NCI-H2029 treated with DMSO at 0.1 percent for 48 hours (cell line): ENCODE results near the gene SULT1C2.

Experiments used
- DNase-seq: peaks from one replicate; lab custom pipeline; 2025; lab: John Stamatoyannopoulos, UW

The SULT1C2 gene

GRCh38 chr2:108293850-108294249, 5.2 kb downstream of the SULT1C2 start:
- no peak for DNase-seq

DNA sequence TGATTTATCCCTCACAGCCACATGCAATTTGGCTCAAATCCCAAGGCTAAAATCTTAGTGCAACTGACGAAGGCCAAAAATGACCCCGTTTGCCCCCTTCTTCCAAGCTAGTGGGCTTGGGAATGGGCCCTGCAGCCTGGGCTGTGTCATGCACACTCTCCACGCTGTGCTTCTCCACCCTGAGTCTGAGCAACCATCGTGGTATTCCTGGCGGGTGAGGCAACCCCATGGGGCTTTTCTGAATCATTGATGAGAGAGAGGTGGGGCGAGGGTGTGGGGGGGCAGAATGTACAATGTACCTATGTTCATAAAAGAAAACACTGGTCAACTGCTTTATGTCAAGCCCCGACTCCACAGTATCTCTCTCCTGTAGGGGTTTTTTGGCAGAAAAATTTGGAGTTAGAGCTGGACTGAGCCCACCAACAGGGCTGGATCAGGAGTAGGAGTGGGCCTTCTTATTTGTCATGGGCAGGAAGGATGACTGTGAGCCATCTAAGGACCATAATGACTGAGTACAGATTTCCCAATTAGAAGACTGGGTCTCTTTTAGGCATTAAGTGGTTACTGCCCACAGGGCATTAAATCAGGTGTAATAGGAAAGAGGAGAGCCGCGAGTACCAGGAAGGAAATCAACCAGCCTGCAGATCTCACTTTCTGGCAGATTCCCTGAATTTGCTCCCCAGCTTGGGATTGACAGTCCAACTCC, 8.9 kb downstream of the SULT1C2 start:
- DNase-seq: no peak

- DNase-seq: no peak
These were observed 12.9 kb downstream of the SULT1C2 start for GRCh38 chr2:108301558-108301957.

DNA sequence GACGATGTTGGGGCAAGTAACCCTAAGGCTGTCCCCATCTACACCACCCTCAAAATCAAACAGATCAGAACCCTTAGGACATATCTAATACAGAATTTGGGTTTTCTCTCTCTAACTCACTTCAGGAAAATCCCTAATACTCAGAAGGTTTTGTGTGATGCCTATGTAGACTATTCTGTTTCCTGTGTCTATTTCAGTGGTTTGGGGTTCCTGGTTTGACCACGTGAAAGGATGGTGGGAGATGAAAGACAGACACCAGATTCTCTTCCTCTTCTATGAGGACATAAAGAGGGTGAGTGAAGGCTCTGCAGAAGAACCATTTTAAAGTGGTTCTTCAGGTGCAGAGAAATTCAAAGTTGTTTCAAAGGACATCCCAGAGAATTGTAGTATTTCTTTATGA, 16.3 kb downstream of the SULT1C2 start:
- no peak for DNase-seq

GRCh38 chr2:108305901-108306300, 17.2 kb downstream of the SULT1C2 start:
- no peak for DNase-seq

DNA sequence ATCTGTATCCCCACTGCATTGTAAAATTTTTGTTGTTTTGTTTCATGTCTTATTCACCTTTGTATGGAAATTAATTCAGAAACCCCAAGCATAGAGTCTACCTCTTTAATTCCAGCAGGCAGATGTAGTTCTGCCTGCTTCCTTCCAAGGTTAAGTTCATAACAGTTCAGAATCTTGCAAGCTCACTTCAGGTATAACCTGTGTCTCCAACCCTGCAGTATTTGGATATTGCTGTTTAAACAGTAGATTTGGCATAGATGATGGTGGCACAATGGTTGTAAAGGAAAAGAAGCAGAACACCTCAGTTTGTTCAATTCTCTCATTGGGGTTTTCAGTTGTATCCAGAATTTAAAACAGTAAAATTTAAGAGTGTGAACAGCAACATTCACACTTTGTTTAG, 21.2 kb downstream of the SULT1C2 start:
- DNase-seq: no peak

- no peak for DNase-seq
These were observed 26.0 kb downstream of the SULT1C2 start for GRCh38 chr2:108314586-108315296.

DNA sequence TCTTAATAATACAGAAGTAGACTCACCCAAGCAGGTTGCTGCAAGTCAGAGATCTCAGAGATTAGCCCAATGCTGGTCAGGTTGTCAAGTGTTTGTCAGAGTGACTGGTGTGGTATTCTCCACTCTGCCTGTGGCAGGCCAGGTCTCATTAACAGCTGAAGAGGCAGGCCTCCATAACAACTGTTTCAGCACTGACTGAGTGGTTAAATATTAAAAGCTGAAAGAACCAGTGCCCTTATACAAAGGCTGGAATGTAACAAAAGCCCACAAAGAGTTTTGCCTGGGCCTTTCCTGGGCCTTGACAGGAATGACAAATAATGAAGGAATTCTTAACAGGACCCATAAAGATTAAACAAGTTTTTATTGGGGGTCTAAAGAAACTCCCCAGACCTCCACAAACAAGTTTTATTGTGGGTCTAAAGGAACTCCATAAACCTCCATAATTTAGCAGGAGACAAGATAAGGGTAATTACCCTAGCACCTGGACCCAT, 26.8 kb downstream of the SULT1C2 start:
- no peak for DNase-seq

DNA sequence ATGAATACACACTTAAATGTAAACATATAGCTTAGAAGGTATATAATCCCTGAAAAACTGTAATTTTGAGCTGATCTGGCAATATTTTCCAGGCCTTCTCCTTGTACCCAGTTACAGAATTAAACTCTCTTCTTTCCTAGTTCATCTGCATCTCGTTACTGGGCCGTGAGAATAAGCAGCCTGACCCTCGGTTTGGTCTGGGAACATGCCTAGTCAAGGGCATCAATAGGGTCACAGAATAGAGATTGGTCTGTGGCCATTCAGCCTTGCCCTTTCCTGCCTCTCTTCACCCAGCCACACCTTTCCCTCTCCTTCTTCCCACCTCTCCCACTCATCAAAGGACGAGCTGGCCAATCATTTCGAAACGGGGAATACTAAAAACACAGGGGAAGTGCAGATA, 27.3 kb downstream of the SULT1C2 start:
- DNase-seq: no peak

GRCh38 chr2:108316461-108317258, 28.0 kb downstream of the SULT1C2 start:
- DNase-seq: no peak

DNA sequence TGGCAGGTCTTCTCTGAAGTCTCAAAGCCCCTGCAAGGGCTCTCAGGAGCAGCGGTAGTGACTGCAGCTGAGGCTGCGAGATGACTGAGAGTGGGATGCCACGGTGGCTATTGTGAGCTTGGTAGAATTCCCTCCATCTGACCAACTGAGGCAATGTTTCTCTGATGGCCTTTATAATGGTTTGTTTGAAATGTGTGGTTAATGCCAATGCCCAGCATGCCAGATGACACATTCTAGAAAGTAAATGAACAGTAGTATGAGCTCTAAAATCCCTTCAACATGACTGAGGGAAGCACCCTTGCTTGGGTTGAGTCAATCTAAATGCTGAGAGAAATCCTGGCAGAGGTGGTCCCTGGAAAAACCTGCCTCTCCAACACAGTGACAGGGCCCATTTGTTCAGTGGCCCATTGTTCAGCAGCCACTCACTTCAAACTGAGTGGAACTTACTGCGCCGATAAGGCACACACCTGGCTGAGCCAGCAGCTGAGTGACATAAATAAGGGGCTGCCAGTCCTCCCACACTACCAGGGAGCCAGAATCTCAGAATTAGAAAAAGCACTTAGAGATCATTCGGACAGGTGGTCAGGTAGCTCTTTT, 31.7 kb downstream of the SULT1C2 start:
- DNase-seq: no peak

GRCh38 chr2:108323619-108324018, 34.9 kb downstream of the SULT1C2 start:
- no peak for DNase-seq

- DNase-seq: no peak
These were observed 36.0 kb downstream of the SULT1C2 start for GRCh38 chr2:108324531-108325255.

- DNase-seq: no peak
These were observed 37.1 kb downstream of the SULT1C2 start for GRCh38 chr2:108325756-108326155.

- DNase-seq: no peak
These were observed 41.1 kb downstream of the SULT1C2 start for GRCh38 chr2:108329771-108330170.

- DNase-seq: no peak
These were observed 42.3 kb downstream of the SULT1C2 start for GRCh38 chr2:108330979-108331378.

- DNase-seq: no peak
These were observed 57.3 kb downstream of the SULT1C2 start for GRCh38 chr2:108345951-108346350.

DNA sequence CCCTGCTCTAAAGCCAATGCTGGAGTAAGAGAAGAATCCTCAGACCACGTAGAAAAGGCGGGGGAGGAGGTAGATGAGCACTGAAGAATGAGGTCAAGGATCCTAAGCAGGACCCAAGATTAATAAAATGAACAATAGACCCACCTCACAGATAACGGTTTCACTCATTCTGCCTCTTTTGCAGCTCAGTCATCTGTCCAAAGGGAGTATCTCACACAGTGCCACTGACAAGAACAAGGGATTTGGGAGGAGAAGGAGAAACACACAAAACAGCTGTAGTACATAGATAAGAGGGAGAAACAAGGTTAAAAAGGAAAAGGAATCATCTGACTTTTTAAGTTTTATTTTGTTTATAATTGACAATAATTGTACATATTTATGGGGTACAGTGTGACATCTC, 58.1 kb downstream of the SULT1C2 start:
- no peak for DNase-seq

GRCh38 chr2:108347786-108348185, 59.1 kb downstream of the SULT1C2 start:
- DNase-seq: no peak

DNA sequence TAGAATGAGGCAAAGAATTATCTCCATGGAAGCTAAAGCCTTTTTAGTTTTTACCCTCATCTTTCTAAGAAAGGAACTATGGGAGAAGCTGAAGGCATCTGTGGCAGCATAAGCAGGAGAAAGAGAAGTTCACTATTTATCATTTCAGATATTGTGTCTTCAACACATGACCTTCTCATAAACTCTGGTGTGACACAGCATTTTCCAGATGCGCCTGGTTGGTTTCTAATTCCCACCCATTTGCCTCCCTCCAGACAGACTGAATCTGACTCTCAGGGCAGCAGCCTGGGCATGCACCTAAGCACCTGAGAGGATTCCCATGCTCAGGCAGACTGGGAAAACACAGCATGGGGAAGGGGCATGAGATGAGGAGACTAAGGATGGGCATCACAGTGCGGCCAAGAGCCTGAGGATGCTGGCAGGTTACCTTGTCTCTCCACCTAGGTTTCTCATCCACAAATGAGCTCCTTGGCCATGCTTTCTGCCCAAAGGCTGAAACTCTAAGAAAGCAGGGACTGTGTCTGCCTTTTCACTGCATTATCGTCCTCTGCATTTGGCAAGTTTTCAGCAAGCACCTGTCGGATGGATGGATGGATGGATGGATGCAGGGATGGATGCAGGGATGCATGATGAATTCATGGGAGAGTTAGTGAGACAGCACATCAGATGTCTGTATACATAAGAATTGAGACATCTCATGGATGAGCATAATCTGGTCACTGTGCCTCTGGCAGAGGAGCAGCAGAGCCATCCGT, 60.3 kb downstream of the SULT1C2 start:
- no peak for DNase-seq

GRCh38 chr2:108349571-108349928, 60.9 kb downstream of the SULT1C2 start:
- DNase-seq: no peak
